IPS DF 6.9 (cell line): ENCODE measurements around the gene NPRL2.

Experiments
- DNase-seq: peaks from one replicate; pipeline ENCODE4 v3.0.0-alpha.2; 2013; ENCODE audit warnings: low read depth, low spot score
- H3K27ac ChIP-seq: one replicate; pipeline ENCODE4 v1.5.1; 2013; ENCODE audit warnings: low read length, control low read depth
- H3K27me3 ChIP-seq: 2 replicates; pipeline ENCODE4 v1.6.1; 2013; ENCODE audit warnings: mild to moderate bottlenecking, low read length; ENCODE audit not compliant: control insufficient read depth, insufficient read depth
- H3K36me3 ChIP-seq: 2 replicates; pipeline ENCODE4 v1.6.1; 2013; ENCODE audit warnings: low read length; ENCODE audit not compliant: control insufficient read depth, insufficient read depth
- H3K4me1 ChIP-seq: 2 replicates; pipeline ENCODE4 v1.6.1; 2013; ENCODE audit warnings: low read length; ENCODE audit not compliant: control insufficient read depth, insufficient read depth
- H3K4me3 ChIP-seq: 2 replicates; pipeline ENCODE4 v1.5.1; 2013; ENCODE audit warnings: mild to moderate bottlenecking, low read length
- H3K9me3 ChIP-seq: 2 replicates; pipeline ENCODE4 v1.6.1; 2013; ENCODE audit warnings: low read length, inconsistent platforms; ENCODE audit not compliant: control insufficient read depth, insufficient read depth
- WGBS: extraction: QIAGEN DNeasy Blood & Tissue Kit; methylation state at CpG from one replicate; pipeline ENCODE4 v1.1.7; 2013; ENCODE audit warnings: mixed read lengths, missing lambda C conversion rate; ENCODE audit not compliant: insufficient read length, insufficient coverage; 5-methylcytosine and 5-hydroxymethylcytosine counted together

NPRL2 gene

GRCh38 chr3:50322115-50322385 lies 28.5 kb downstream of the NPRL2 start:
- Histone ChIP-seq H3K27ac (no peak overlapping the region), H3K27me3 (no peaks in the 10 kb centered on the region), H3K9me3 (no peaks in the 10 kb centered on the region), H3K4me1 (peaks cover 8% of the 10 kb centered on the region), H3K4me3 (peak overlapping the region; percentile 44), H3K36me3 (peaks cover 24% of the 10 kb centered on the region)
- DNase-seq, result no peak
- WGBS, result no CpG with 5 or more reads among the region's 14 CpGs

DNA sequence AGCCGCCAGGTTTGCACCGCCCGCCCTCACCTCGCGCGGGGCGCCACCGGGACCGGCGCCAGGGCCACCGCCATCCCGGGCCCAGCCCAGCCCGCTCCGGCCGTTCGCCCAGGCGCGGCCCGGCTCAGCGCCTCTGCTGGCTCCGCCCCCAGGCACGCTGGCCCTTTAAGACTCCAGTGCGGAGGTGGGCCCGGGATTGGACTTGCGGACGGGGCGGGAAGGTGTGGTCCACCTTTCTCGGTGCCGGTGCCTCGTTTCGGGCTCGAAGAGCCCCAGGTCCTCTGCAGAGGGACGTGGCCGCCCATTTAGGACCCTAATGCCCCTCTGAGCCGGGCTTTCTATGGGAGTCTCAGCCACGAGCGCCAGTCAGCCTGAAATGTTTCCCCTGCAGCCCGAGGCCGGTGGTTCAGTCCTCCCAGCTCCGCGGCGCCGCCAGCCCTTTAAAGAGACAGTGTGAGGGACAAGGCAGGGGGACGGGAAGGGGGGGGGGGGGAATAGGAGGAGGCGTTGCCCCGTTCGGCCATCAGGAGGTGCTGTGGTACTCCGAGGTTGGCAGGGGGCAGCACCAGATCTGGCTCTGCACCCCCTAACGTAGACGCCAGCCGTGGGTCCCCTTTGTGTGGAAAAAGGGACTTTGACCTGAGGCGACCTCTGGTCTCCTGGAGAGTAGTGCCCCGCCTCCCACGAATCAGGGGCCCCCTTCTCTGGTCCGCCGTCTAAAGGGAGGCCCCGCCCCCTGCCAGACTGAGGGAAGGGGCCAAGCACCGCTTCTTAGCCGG lies 29.1 kb downstream of the NPRL2 start:
- H3K4me1 ChIP-seq, result peaks cover 8% of the 10 kb centered on the region
- H3K9me3 ChIP-seq, result no peaks in the 10 kb centered on the region
- no peak for DNase-seq
- no peak overlapping the region for H3K27ac ChIP-seq
- no peaks in the 10 kb centered on the region for H3K27me3 ChIP-seq
- H3K4me3 ChIP-seq, result peak overlapping the region; percentile 85; the same call in 1 of the 2 replicates
- H3K36me3 ChIP-seq, result peaks cover 27% of the 10 kb centered on the region
- WGBS, result no CpG with 5 or more reads among the region's 59 CpGs

DNA sequence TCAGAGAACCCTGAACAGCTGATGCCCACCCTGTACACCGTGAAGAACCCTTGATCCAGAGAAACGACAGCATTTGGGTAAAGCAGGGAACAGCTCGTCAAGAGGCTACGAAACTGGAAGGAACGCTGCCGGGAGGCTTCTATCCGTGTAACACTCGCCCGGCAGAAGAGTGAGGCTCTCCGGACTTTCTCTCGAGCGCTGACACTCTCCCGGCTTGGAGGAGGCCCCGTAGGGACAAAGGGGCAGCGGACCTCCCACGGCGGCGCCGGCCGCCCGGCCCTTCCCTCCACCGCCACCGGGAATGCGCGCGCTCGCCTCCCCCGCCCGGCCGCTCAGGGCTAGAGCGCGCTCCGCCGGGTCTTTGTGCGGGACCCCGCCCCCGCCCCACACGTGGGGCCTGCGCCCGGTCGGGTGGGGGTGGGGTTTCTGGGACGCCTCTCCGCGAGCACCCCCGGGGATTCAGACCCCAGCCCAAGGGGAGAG lies 29.7 kb downstream of the NPRL2 start:
- Histone ChIP-seq H3K4me3 (peak overlapping the region; percentile 85; the same call in 1 of the 2 replicates), H3K36me3 (peaks cover 27% of the 10 kb centered on the region), H3K27ac (no peak overlapping the region), H3K27me3 (no peaks in the 10 kb centered on the region), H3K9me3 (no peaks in the 10 kb centered on the region), H3K4me1 (peaks cover 8% of the 10 kb centered on the region)
- no peak for DNase-seq
- WGBS, result no CpG with 5 or more reads among the region's 45 CpGs

GRCh38 chr3:50319894-50320625 lies 30.5 kb downstream of the NPRL2 start:
- H3K4me1 ChIP-seq, result peaks cover 8% of the 10 kb centered on the region
- H3K27me3 ChIP-seq, result no peaks in the 10 kb centered on the region
- H3K4me3 ChIP-seq, result peak overlapping the region; percentile 85; the same call in 1 of the 2 replicates
- no peak overlapping the region for H3K27ac ChIP-seq
- DNase-seq, result no peak
- no CpG with 5 or more reads among the region's 29 CpGs for WGBS
- H3K9me3 ChIP-seq, result no peaks in the 10 kb centered on the region
- peaks cover 27% of the 10 kb centered on the region for H3K36me3 ChIP-seq

GRCh38 chr3:50319181-50319893 lies 31.2 kb downstream of the NPRL2 start:
- Histone ChIP-seq H3K36me3 (peaks cover 27% of the 10 kb centered on the region), H3K27ac (no peak overlapping the region), H3K4me3 (no peak overlapping the region), H3K4me1 (peaks cover 7% of the 10 kb centered on the region), H3K27me3 (no peaks in the 10 kb centered on the region), H3K9me3 (no peaks in the 10 kb centered on the region)
- DNase-seq, result no peak
- no CpG with 5 or more reads among the region's 16 CpGs for WGBS

DNA sequence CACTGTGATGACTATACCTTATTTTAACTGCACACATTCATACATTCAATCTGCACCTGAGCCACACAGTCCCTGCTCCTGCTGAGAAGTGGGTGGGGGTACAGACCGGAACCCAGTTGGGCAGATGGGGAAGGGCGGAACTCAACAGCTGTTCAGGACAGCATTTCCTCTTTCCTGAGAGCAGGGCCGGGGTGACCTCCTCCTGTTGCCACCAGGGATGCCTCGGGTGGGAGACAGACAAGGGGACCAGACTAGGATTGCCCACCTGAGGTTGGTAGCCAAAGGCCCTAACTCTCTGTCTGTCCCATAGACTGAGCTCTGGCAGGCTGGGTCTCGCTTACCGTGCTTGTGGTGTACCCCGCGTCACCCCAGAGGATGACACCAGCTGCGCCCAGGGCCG lies 32.0 kb downstream of the NPRL2 start:
- peaks cover 5% of the 10 kb centered on the region; the same call in 1 of the 2 replicates for H3K4me1 ChIP-seq
- DNase-seq, result no peak
- no peak overlapping the region for H3K27ac ChIP-seq
- no peaks in the 10 kb centered on the region for H3K9me3 ChIP-seq
- WGBS, result no CpG with 5 or more reads among the region's 10 CpGs
- H3K27me3 ChIP-seq, result no peaks in the 10 kb centered on the region
- H3K36me3 ChIP-seq, result peaks cover 27% of the 10 kb centered on the region
- H3K4me3 ChIP-seq, result no peak overlapping the region

GRCh38 chr3:50318163-50318562 lies 32.4 kb downstream of the NPRL2 start:
- no peak overlapping the region for H3K4me3 ChIP-seq
- H3K9me3 ChIP-seq, result no peaks in the 10 kb centered on the region
- WGBS, result no CpG with 5 or more reads among the region's 11 CpGs
- H3K4me1 ChIP-seq, result peaks cover 5% of the 10 kb centered on the region; the same call in 1 of the 2 replicates
- no peak overlapping the region for H3K27ac ChIP-seq
- no peak for DNase-seq
- H3K27me3 ChIP-seq, result no peaks in the 10 kb centered on the region
- H3K36me3 ChIP-seq, result peaks cover 27% of the 10 kb centered on the region

GRCh38 chr3:50317300-50317699 lies 33.3 kb downstream of the NPRL2 start:
- Histone ChIP-seq H3K36me3 (peaks cover 27% of the 10 kb centered on the region), H3K4me1 (peaks cover 5% of the 10 kb centered on the region; the same call in 1 of the 2 replicates), H3K4me3 (no peak overlapping the region), H3K27me3 (no peaks in the 10 kb centered on the region), H3K27ac (no peak overlapping the region), H3K9me3 (no peaks in the 10 kb centered on the region)
- no CpG with 5 or more reads among the region's 6 CpGs for WGBS
- DNase-seq, result no peak

GRCh38 chr3:50316657-50317242 lies 33.8 kb downstream of the NPRL2 start:
- peaks cover 5% of the 10 kb centered on the region; the same call in 1 of the 2 replicates for H3K4me1 ChIP-seq
- no CpG with 5 or more reads among the region's 9 CpGs for WGBS
- no peak overlapping the region for H3K27ac ChIP-seq
- no peaks in the 10 kb centered on the region for H3K27me3 ChIP-seq
- H3K4me3 ChIP-seq, result no peak overlapping the region
- H3K9me3 ChIP-seq, result no peaks in the 10 kb centered on the region
- DNase-seq, result no peak
- H3K36me3 ChIP-seq, result peaks cover 27% of the 10 kb centered on the region

DNA sequence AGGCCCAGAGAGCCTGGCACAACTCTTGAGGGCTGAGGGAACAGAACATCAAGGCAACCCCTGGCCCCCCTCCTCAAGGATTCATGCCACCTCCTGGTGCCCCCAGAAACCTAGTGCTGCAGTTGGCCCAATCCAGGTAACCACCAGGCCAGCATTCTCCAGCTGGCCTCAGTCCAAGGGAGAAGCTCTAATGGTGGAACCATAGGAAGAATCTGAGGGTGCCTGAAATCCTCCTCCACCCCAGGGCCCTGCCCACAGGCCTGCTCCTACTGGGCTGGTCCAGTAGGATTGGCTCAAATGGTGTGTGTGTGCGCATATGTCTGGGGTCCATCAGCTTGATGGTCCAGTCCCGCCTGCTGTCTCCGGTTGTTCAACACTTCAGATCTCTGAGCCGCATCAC lies 35.8 kb downstream of the NPRL2 start:
- no peak overlapping the region for H3K27ac ChIP-seq
- peaks cover under 1% of the 10 kb centered on the region; the same call in 1 of the 2 replicates for H3K4me1 ChIP-seq
- no peaks in the 10 kb centered on the region for H3K27me3 ChIP-seq
- no CpG with 5 or more reads among the region's 4 CpGs for WGBS
- no peak for DNase-seq
- no peaks in the 10 kb centered on the region for H3K9me3 ChIP-seq
- no peak overlapping the region for H3K4me3 ChIP-seq
- peaks cover 27% of the 10 kb centered on the region for H3K36me3 ChIP-seq
